HCT116 (cell line): ENCODE results near the gene HTT-AS. TPM values are rescaled to one million over a fixed set of nuclear protein-coding genes. Genes with fewer than 3 reads are reported as not detected.

Experiments used
- ATAC-seq: fragments of 200-7000 bp; cut with Tn5 transposase; 2 replicates; pipeline ENCODE4 v1.9.1; 2020; ENCODE audit warnings: mild to moderate bottlenecking, moderate library complexity
- BruUV-seq: library from RNA; stranded (reverse); fragments of 400-500 nt; replicated peaks from 2 replicates; lab custom pipeline; 2021; lab: Mats Ljungman, UMichigan
- CTCF ChIA-PET: fragments of 300-600 bp; sonication (Branson Sonifier 250); formaldehyde crosslinking; loops from one replicate; lab custom pipeline; 2021; ENCODE audit warnings: antibody characterized with exemption; lab: Charles Lee
- POLR2A ChIA-PET: fragments of 300-600, 350-600 bp; sonication (Branson Sonifier 250); formaldehyde crosslinking; loops from one replicate; lab custom pipeline; 2021; ENCODE audit warnings: antibody characterized with exemption; lab: Charles Lee
- RAD21 ChIA-PET, 2 experiments: fragments of 300-600 bp; sonication (Branson Sonifier 250); formaldehyde crosslinking; loops; one replicate each; lab custom pipeline; 2023; ENCODE audit warnings: low total read pairs in 2 of 2; ENCODE audit not compliant: uncharacterized antibody in 2 of 2, unreplicated experiment in 2 of 2, low non-redundant PET in 1 of 2; lab: Charles Lee
- DNase-seq: peaks from one replicate; pipeline ENCODE4 v3.0.0-alpha.2; 2010; ENCODE audit warnings: low read depth, low spot score
- H2AFZ ChIP-seq: fragments of 200-600 bp; shearing (Covaris generic), sonication (generic); 2 replicates; pipeline ENCODE4 v1.6.1; 2017; ENCODE audit warnings: low read depth, mixed run types, mixed read lengths, antibody characterized with exemption, low read length; ENCODE audit not compliant: poor library complexity, severe bottlenecking
- H3K27ac ChIP-seq: 2 replicates; pipeline ENCODE4 v1.5.1; 2012; ENCODE audit warnings: low read depth, low read length
- H3K27me3 ChIP-seq: fragments of 200-600 bp; sonication (generic); 2 replicates; pipeline ENCODE4 v1.6.1; 2016; ENCODE audit warnings: mixed run types, low read length, mixed read lengths; ENCODE audit not compliant: insufficient read depth
- H3K36me3 ChIP-seq, 2 experiments: fragments of 200-500 bp in 1 of 2; fragments of 200-600 bp in 1 of 2; sonication (Bioruptor generic) in 1 of 2; sonication (generic) in 1 of 2; 2 replicates each; pipeline versions ENCODE4 v1.5.1 to v1.6.1; 2014 to 2016; ENCODE audit warnings: low read length in 2 of 2, inconsistent platforms in 1 of 2, mixed read lengths in 1 of 2, mixed run types in 1 of 2; ENCODE audit not compliant: insufficient read depth in 2 of 2, control insufficient read depth in 1 of 2
- H3K4me1 ChIP-seq, 2 experiments: fragments of 200-600 bp in 1 of 2; sonication (generic) in 1 of 2; 2 replicates each; pipeline versions ENCODE4 v1.5.1 to v1.6.1; 2012 to 2017; ENCODE audit warnings: low read length in 2 of 2, inconsistent platforms in 1 of 2, mild to moderate bottlenecking in 1 of 2, mixed read lengths in 1 of 2, mixed run types in 1 of 2, moderate library complexity in 1 of 2; ENCODE audit not compliant: insufficient read depth in 2 of 2, control insufficient read depth in 1 of 2
- H3K4me2 ChIP-seq: fragments of 200-600 bp; sonication (generic); 2 replicates; pipeline ENCODE4 v1.6.1; 2017; ENCODE audit warnings: mixed run types, low read length, mixed read lengths
- H3K4me3 ChIP-seq, 2 experiments: fragments of 200-600 bp in 1 of 2; sonication (generic) in 1 of 2; replicated peaks in 1 of 2; 2 replicates each; pipeline ENCODE4 v1.5.1; 2011 to 2016; ENCODE audit warnings: low read length in 2 of 2, control low read depth in 1 of 2, low read depth in 1 of 2, mild to moderate bottlenecking in 1 of 2, mixed read lengths in 1 of 2, mixed run types in 1 of 2
- H3K79me2 ChIP-seq: fragments of 200-600 bp; sonication (generic); 2 replicates; pipeline ENCODE4 v1.6.1; 2017; ENCODE audit warnings: mild to moderate bottlenecking, mixed run types, low read length, moderate library complexity, mixed read lengths; ENCODE audit not compliant: insufficient read depth
- H3K9ac ChIP-seq: fragments of 200-600 bp; sonication (generic); 2 replicates; pipeline ENCODE4 v1.6.1; 2016; ENCODE audit warnings: low read length, mixed read lengths
- H3K9me2 ChIP-seq: fragments of 200-600 bp; sonication (generic), shearing (Covaris generic); 2 replicates; pipeline ENCODE4 v1.6.1; 2017; ENCODE audit warnings: mixed run types, mild to moderate bottlenecking, moderate library complexity; ENCODE audit not compliant: insufficient read depth
- H3K9me3 ChIP-seq, 2 experiments: fragments of 200-500 bp in 1 of 2; fragments of 200-600 bp in 1 of 2; sonication (Bioruptor generic) in 1 of 2; sonication (generic) in 1 of 2; 2 replicates each; pipeline ENCODE4 v1.6.1; 2014 to 2017; ENCODE audit warnings: low read length in 2 of 2, mixed read lengths in 2 of 2, inconsistent platforms in 1 of 2, low read depth in 1 of 2, mild to moderate bottlenecking in 1 of 2, mixed run types in 1 of 2, moderate library complexity in 1 of 2; ENCODE audit not compliant: control insufficient read depth in 1 of 2, insufficient read depth in 1 of 2
- H4K20me1 ChIP-seq: fragments of 200-600 bp; sonication (generic), shearing (Covaris generic); 2 replicates; pipeline ENCODE4 v1.6.1; 2017; ENCODE audit warnings: mixed run types, mild to moderate bottlenecking, moderate library complexity; ENCODE audit not compliant: insufficient read depth
- CBX3 ChIP-seq: IDR thresholded peaks from 2 replicates; pipeline ENCODE4 v1.6.1; 2012; ENCODE audit warnings: low read depth
- CEBPB ChIP-seq: IDR thresholded peaks from 2 replicates; pipeline ENCODE4 v1.6.1; 2012; ENCODE audit warnings: low read depth
- ELF1 ChIP-seq: IDR thresholded peaks from 2 replicates; pipeline ENCODE4 v1.6.1; 2012; ENCODE audit warnings: low read depth, borderline replicate concordance
- EZH2 ChIP-seq: fragments of 200-600 bp; sonication (generic); IDR thresholded peaks from 2 replicates; pipeline ENCODE4 v1.6.1; 2017; ENCODE audit warnings: antibody characterized with exemption, mixed run types
- EZH2phosphoT487 ChIP-seq: fragments of 200-600 bp; IDR thresholded peaks from 2 replicates; pipeline ENCODE4 v1.6.1; 2018; ENCODE audit warnings: antibody characterized with exemption, borderline replicate concordance
- FOSL1 ChIP-seq: IDR thresholded peaks from 2 replicates; pipeline ENCODE4 v1.6.1; 2012; ENCODE audit warnings: low read depth
- JUND ChIP-seq: IDR thresholded peaks from 2 replicates; pipeline ENCODE4 v1.6.1; 2012
- POLR2A ChIP-seq: IDR thresholded peaks from 2 replicates; pipeline ENCODE4 v1.7.0; 2011; ENCODE audit warnings: borderline replicate concordance; ENCODE audit not compliant: insufficient read depth, insufficient read length; ENCODE audit errors: extremely low read depth
- POLR2AphosphoS5 ChIP-seq: IDR thresholded peaks from 2 replicates; pipeline ENCODE4 v1.6.1; 2011; ENCODE audit warnings: mild to moderate bottlenecking, low read depth, low read length, moderate library complexity
- SP1 ChIP-seq: IDR thresholded peaks from 2 replicates; pipeline ENCODE4 v1.6.1; 2012; ENCODE audit warnings: low read depth
- SRF ChIP-seq: IDR thresholded peaks from 2 replicates; pipeline ENCODE4 v1.6.1; 2012; ENCODE audit warnings: low read depth
- YY1 ChIP-seq: IDR thresholded peaks from 2 replicates; pipeline ENCODE4 v1.6.1; 2011; ENCODE audit warnings: low read length, low read depth, moderate library complexity, mild to moderate bottlenecking; ENCODE audit not compliant: insufficient replicate concordance; ENCODE audit errors: extremely low read depth
- ZFX ChIP-seq: fragments of 450-650 bp; IDR thresholded peaks from 2 replicates; pipeline ENCODE4 v1.6.1; 2017
- ZNF274 ChIP-seq: fragments of 200-500 bp; sonication (Bioruptor generic); IDR thresholded peaks from 2 replicates; pipeline ENCODE4 v1.6.1; 2014; ENCODE audit warnings: mild to moderate bottlenecking, low read depth, low read length, inconsistent platforms
- intact Hi-C: fragments of 100-400 bp; cut with micrococcal nuclease; formaldehyde crosslinking; loops from 2 replicates; pipeline ENCODE4 v1.10.0; 2022
- total RNA-seq: library from RNA; stranded (reverse); gene quantifications from one replicate; pipeline ENCODE4 v1.2.1, GENCODE V29; 2021; ENCODE audit not compliant: unreplicated experiment
- TF ChIP-seq, protein P1 (sequence below): IDR thresholded peaks from 2 replicates; pipeline ENCODE4 v1.6.1; 2012
- TF ChIP-seq, protein P2 (sequence below): IDR thresholded peaks from 2 replicates; pipeline ENCODE4 v1.6.1; 2012
- TF ChIP-seq, protein P3 (sequence below): IDR thresholded peaks from 2 replicates; pipeline ENCODE4 v1.6.1; 2012; ENCODE audit warnings: low read depth
- TF ChIP-seq, protein P4 (sequence below), 3 experiments: fragments of 200-600 bp in 1 of 3; sonication (generic) in 1 of 3; IDR thresholded peaks in 2 of 3; conservative IDR thresholded peaks in 1 of 3; 2 replicates each; pipeline ENCODE4 v1.5.1; 2012 to 2017; ENCODE audit warnings: low read depth in 2 of 3, low read length in 2 of 3, antibody characterized with exemption in 1 of 3, borderline replicate concordance in 1 of 3, control low read depth in 1 of 3, mild to moderate bottlenecking in 1 of 3, mixed read lengths in 1 of 3, mixed run types in 1 of 3, moderate library complexity in 1 of 3; ENCODE audit not compliant: insufficient read depth in 1 of 3
- TF ChIP-seq, protein P5 (sequence below): IDR thresholded peaks from 2 replicates; pipeline ENCODE4 v1.6.1; 2011; ENCODE audit warnings: mild to moderate bottlenecking, low read length, moderate library complexity; ENCODE audit not compliant: insufficient replicate concordance; ENCODE audit errors: extremely low read depth

The HTT-AS gene
- total RNA-seq, 1 experiment from 2014 or later, result not detected

DNA sequence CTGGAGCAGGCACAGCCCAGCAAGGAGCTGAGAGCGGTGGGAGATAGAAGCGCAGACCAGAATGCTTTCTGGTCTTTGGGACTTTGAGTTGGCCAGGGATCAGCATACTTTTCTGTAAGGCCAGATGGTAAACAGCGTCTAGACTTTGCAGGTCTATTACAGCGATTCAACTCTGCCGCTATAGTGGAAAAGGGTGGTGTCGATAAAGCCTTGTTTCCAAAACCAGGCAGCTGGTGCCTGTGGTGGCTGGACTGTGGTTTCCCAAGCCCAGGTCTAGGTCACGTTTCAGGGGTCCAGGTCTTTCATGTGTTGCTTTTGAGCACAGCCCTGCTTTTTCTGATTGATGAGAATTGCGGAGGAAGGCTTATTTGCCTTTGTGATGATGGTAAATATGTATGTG, 40.1 kb downstream of the HTT-AS start:
- CTCF ChIA-PET, result interaction anchor here (1.5 kb wide), 1 partner anchor 56 kb away, joined by 4 read pairs; no protein-coding TSS in a partner anchor
- no TSS peak for BruUV-seq

More for the DNA sequence above, 40.1 kb downstream of the HTT-AS start:
- H3K4me3 ChIP-seq, result no peak overlapping the region
- no peaks in the 10 kb centered on the region for H3K79me2 ChIP-seq
- H3K4me2 ChIP-seq, result no peak overlapping the region
- H3K9me3 ChIP-seq, result no peaks in the 10 kb centered on the region
- ChIA-PET POLR2A (no interaction called here), RAD21 (no interaction called here)
- no peaks in the 10 kb centered on the region for H3K9me2 ChIP-seq
- H3K27ac ChIP-seq, result no peak overlapping the region
- TF ChIP-seq JUND (no peak), ZFX (no peak), CEBPB (no peak), CBX3 (no peak), SP1 (no peak), ZNF274 (no peak), EZH2phosphoT487 (no peak), SRF (no peak), ELF1 (no peak), YY1 (no peak), POLR2AphosphoS5 (no peak), EZH2 (no peak), FOSL1 (no peak), POLR2A (no peak)
- TF ChIP-seq, protein P1, sequence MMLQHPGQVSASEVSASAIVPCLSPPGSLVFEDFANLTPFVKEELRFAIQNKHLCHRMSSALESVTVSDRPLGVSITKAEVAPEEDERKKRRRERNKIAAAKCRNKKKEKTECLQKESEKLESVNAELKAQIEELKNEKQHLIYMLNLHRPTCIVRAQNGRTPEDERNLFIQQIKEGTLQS, result no peak
- TF ChIP-seq, protein P2, sequence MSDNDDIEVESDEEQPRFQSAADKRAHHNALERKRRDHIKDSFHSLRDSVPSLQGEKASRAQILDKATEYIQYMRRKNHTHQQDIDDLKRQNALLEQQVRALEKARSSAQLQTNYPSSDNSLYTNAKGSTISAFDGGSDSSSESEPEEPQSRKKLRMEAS, result no peak
- TF ChIP-seq, protein P3, sequence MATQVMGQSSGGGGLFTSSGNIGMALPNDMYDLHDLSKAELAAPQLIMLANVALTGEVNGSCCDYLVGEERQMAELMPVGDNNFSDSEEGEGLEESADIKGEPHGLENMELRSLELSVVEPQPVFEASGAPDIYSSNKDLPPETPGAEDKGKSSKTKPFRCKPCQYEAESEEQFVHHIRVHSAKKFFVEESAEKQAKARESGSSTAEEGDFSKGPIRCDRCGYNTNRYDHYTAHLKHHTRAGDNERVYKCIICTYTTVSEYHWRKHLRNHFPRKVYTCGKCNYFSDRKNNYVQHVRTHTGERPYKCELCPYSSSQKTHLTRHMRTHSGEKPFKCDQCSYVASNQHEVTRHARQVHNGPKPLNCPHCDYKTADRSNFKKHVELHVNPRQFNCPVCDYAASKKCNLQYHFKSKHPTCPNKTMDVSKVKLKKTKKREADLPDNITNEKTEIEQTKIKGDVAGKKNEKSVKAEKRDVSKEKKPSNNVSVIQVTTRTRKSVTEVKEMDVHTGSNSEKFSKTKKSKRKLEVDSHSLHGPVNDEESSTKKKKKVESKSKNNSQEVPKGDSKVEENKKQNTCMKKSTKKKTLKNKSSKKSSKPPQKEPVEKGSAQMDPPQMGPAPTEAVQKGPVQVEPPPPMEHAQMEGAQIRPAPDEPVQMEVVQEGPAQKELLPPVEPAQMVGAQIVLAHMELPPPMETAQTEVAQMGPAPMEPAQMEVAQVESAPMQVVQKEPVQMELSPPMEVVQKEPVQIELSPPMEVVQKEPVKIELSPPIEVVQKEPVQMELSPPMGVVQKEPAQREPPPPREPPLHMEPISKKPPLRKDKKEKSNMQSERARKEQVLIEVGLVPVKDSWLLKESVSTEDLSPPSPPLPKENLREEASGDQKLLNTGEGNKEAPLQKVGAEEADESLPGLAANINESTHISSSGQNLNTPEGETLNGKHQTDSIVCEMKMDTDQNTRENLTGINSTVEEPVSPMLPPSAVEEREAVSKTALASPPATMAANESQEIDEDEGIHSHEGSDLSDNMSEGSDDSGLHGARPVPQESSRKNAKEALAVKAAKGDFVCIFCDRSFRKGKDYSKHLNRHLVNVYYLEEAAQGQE, result no peak
- TF ChIP-seq, protein P4, sequence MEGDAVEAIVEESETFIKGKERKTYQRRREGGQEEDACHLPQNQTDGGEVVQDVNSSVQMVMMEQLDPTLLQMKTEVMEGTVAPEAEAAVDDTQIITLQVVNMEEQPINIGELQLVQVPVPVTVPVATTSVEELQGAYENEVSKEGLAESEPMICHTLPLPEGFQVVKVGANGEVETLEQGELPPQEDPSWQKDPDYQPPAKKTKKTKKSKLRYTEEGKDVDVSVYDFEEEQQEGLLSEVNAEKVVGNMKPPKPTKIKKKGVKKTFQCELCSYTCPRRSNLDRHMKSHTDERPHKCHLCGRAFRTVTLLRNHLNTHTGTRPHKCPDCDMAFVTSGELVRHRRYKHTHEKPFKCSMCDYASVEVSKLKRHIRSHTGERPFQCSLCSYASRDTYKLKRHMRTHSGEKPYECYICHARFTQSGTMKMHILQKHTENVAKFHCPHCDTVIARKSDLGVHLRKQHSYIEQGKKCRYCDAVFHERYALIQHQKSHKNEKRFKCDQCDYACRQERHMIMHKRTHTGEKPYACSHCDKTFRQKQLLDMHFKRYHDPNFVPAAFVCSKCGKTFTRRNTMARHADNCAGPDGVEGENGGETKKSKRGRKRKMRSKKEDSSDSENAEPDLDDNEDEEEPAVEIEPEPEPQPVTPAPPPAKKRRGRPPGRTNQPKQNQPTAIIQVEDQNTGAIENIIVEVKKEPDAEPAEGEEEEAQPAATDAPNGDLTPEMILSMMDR (IDR thresholded peaks at IDR 0.05 in 2 of 3, conservative IDR thresholded peaks at IDR 0.05 in 1 of 3; ENCODE audit: borderline replicate concordance in 1 of 3, insufficient read depth in 1 of 3, low read depth in 2 of 3, low read length in 2 of 3), result no peak
- TF ChIP-seq, protein P5, sequence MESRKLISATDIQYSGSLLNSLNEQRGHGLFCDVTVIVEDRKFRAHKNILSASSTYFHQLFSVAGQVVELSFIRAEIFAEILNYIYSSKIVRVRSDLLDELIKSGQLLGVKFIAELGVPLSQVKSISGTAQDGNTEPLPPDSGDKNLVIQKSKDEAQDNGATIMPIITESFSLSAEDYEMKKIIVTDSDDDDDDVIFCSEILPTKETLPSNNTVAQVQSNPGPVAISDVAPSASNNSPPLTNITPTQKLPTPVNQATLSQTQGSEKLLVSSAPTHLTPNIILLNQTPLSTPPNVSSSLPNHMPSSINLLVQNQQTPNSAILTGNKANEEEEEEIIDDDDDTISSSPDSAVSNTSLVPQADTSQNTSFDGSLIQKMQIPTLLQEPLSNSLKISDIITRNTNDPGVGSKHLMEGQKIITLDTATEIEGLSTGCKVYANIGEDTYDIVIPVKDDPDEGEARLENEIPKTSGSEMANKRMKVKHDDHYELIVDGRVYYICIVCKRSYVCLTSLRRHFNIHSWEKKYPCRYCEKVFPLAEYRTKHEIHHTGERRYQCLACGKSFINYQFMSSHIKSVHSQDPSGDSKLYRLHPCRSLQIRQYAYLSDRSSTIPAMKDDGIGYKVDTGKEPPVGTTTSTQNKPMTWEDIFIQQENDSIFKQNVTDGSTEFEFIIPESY, result no peak
- H3K4me1 ChIP-seq, result peaks cover 0 to 10% of the 10 kb centered on the region in 2 experiments; a peak in 2 of 4 replicates
- H3K27me3 ChIP-seq, result no peaks in the 10 kb centered on the region
- intact Hi-C loops, result no loop called here
- no peak overlapping the region for H3K9ac ChIP-seq
- ATAC-seq (no peak), DNase-seq (no peak)
- no peaks in the 10 kb centered on the region for H3K36me3 ChIP-seq
- H2AFZ ChIP-seq, result no peak overlapping the region
- H4K20me1 ChIP-seq, result no peaks in the 10 kb centered on the region
